ENCODE results near the gene CCNA1. TPM values are rescaled to one million over a fixed set of nuclear protein-coding genes. Genes with fewer than 3 reads are reported as not detected.

The CCNA1 gene
- total RNA-seq, 4 donors from 2014 or later = not detected

DNA sequence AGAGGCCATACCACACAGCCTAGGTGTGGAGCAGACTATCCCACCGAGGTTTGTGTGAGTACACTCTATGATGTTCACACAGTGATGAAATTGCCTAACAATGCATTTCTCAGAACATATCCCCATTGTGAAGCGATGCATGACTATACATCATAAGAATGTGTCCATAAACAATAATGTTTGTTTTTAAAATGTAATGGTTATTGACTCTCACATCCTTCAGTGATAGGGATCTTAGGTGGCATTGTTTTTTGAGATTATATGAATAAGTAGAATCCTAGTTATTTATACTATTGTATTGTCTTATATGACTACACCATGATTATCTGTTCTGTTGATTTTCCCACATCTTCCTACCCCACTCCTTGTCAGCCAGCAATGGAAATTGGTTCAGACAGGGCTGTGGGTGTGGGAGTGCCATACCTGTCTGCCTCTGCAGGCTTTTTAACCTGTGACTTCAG, 13.6 kb downstream of the CCNA1 start:
- intact Hi-C loops (cut with DNase I; ENCODE audit: low total_unique reads) = no loop called here
- TF ChIP-seq, protein P1, sequence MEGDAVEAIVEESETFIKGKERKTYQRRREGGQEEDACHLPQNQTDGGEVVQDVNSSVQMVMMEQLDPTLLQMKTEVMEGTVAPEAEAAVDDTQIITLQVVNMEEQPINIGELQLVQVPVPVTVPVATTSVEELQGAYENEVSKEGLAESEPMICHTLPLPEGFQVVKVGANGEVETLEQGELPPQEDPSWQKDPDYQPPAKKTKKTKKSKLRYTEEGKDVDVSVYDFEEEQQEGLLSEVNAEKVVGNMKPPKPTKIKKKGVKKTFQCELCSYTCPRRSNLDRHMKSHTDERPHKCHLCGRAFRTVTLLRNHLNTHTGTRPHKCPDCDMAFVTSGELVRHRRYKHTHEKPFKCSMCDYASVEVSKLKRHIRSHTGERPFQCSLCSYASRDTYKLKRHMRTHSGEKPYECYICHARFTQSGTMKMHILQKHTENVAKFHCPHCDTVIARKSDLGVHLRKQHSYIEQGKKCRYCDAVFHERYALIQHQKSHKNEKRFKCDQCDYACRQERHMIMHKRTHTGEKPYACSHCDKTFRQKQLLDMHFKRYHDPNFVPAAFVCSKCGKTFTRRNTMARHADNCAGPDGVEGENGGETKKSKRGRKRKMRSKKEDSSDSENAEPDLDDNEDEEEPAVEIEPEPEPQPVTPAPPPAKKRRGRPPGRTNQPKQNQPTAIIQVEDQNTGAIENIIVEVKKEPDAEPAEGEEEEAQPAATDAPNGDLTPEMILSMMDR (IDR thresholded peaks at IDR 0.05) = no peak
- no peak for TF ChIP-seq POLR2A (IDR thresholded peaks at IDR 0.05)
- WGBS, 2 donors = 82 to 85% methylated on average over 2 of the region's 2 CpGs
- DNase-seq (ENCODE audit: low spot score in 2 of 2) = no peak
- H3K4me3 ChIP-seq (ENCODE audit: low read depth, poor library complexity, severe bottlenecking) = no peak overlapping the region

DNA sequence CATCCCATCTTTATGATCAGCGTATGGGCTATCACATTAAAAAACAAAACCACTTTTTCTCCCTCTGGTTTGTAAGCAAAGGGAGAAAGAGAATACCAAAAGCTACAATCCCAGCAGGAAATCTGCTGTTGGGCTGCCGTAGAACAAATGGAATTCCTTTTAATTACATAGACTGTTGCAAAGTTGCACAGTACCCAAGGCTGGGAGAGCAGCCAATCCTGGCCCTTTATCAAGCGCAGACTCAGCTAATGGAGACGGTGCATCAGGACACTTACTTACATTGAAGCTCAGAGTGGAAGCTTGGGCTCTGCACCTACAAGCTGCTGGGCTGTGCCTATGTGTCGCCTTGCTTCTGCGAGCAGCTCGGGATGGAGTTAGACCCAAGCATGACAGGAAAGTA, 15.2 kb downstream of the CCNA1 start:
- intact Hi-C loops (cut with DNase I; ENCODE audit: low total_unique reads) = no loop called here
- no peak overlapping the region for H3K4me3 ChIP-seq (ENCODE audit: low read depth, poor library complexity, severe bottlenecking)
- DNase-seq (ENCODE audit: low spot score in 2 of 2) = no peak
- WGBS, 2 donors = 67 to 74% methylated on average over 7 of the region's 7 CpGs
- TF ChIP-seq POLR2A (IDR thresholded peaks at IDR 0.05) = no peak
- TF ChIP-seq, protein P1 (IDR thresholded peaks at IDR 0.05) = no peak

DNA sequence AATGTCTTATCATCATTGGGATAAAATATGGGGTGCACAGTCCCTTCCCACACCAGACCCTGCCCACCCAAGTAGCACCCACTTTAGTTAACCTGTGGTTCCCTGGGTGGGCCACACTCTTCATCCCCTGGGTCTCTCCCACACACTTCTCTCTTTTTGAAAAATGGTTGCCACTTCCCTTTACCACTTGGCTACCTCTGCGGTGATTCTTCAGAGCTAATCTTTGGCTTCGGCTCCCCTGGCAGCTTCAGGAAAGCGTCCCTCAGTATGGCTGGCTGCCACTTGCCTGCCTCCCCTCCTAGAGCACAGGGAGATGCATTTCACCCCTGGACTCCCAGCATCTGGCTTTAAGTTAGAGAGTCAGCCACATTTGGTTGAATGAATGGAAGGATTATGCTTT, 18.2 kb downstream of the CCNA1 start:
- TF ChIP-seq POLR2A (IDR thresholded peaks at IDR 0.05) = no peak
- TF ChIP-seq, protein P1 (IDR thresholded peaks at IDR 0.05) = no peak
- no peak overlapping the region for H3K4me3 ChIP-seq (ENCODE audit: low read depth, poor library complexity, severe bottlenecking)
- WGBS, 2 donors = 46 to 53% methylated on average over 3 of the region's 3 CpGs
- no peak for DNase-seq (ENCODE audit: low spot score in 2 of 2)
- intact Hi-C loops (cut with DNase I; ENCODE audit: low total_unique reads) = no loop called here

DNA sequence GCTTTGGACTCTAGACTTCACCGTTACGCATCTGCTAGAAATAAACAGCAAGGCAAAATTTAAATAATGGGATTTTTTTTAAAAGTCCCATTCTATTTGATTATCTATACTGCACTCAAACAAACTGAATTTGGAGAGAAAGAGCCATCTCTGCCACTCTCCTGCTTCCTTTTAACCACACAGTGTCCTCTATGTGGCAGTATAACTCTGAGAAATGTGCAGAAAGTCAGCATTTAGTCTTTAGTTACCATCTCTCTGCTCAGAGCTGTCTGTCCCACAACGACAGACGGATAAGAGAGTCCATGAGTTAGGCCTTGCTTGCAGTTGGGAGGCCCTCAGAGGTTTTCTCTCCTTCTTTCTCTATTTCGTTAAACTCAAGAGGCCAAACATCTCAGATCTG, 21.2 kb downstream of the CCNA1 start:
- intact Hi-C loops (cut with DNase I; ENCODE audit: low total_unique reads) = no loop called here
- WGBS, 2 donors = 73 to 74% methylated on average over 5 of the region's 5 CpGs
- TF ChIP-seq, protein P1 (IDR thresholded peaks at IDR 0.05) = no peak
- TF ChIP-seq POLR2A (IDR thresholded peaks at IDR 0.05) = no peak
- DNase-seq (ENCODE audit: low spot score in 2 of 2) = no peak
- no peak overlapping the region for H3K4me3 ChIP-seq (ENCODE audit: low read depth, poor library complexity, severe bottlenecking)

DNA sequence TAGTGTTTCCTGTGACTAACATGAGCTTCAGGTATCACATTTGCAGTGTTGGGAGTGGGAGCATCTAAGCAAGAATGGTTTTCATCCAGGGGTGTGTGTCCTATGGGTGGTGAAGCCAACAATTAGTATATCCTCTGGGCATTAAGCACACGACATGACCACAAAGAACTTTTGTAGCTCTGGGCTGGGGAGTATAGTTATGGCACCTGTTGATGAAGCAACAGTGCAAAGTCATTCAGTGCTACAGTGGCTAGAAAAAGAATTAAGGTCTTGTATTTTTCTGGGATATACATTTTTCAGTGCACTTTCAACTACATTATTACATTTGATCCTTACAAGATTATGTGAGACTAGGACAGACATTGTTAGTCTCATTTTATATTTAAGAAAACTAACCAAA, 21.8 kb downstream of the CCNA1 start:
- intact Hi-C loops (cut with DNase I; ENCODE audit: low total_unique reads) = no loop called here
- TF ChIP-seq, protein P1 (IDR thresholded peaks at IDR 0.05) = no peak
- no peak for TF ChIP-seq POLR2A (IDR thresholded peaks at IDR 0.05)
- H3K4me3 ChIP-seq (ENCODE audit: low read depth, poor library complexity, severe bottlenecking) = no peak overlapping the region
- DNase-seq (ENCODE audit: low spot score in 2 of 2) = no peak
- 42 to 57% methylated on average over 1 of the region's 1 CpG for WGBS, 2 donors

DNA sequence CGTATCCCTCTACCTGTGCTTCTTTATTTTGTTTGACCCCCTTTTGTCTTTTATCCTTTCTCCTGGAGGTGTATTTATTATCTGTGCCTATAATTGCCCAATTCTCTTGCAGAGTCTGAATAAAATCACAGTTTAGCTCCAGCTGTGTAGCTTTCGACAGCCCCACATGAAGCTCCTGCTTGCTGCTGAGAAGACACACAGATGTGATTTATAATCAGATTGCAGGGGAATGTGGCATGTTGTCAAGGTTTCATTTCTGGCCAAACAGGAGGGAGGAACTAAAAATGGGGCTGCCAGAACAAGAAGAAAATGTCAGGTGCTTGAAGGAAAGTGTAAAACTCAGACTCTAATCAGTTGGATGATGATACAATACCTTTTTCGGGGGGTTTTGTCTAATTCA, 22.7 kb downstream of the CCNA1 start:
- TF ChIP-seq, protein P1 (IDR thresholded peaks at IDR 0.05) = no peak
- TF ChIP-seq POLR2A (IDR thresholded peaks at IDR 0.05) = no peak
- WGBS, 2 donors = 33 to 44% methylated on average over 3 of the region's 3 CpGs
- no peak overlapping the region for H3K4me3 ChIP-seq (ENCODE audit: low read depth, poor library complexity, severe bottlenecking)
- intact Hi-C loops (cut with DNase I; ENCODE audit: low total_unique reads) = no loop called here
- DNase-seq (ENCODE audit: low spot score in 2 of 2) = no peak

Measured in lower leg skin (tissue), 4 donors.